ENCODE results near the gene CADM1. TPM values are rescaled to one million over a fixed set of nuclear protein-coding genes. Genes with fewer than 3 reads are reported as not detected.

CADM1 gene
- total RNA-seq, 2 experiments from 2014 or later: 59.7 to 89.7 TPM

- Histone ChIP-seq H3K9me3 (ENCODE audit: low read length) (no peaks in the 10 kb centered on the region), H3K27ac (ENCODE audit: low read depth, low read length, poor library complexity, severe bottlenecking) (no peak overlapping the region), H4K20me1 (ENCODE audit: insufficient read depth, low read length) (0 out of 2 replicates have a peak, but pooled peaks cover 3% of the 10 kb centered on the region), H3K9me2 (ENCODE audit: insufficient read depth, low read length) (no peaks in the 10 kb centered on the region), H3K36me3 (ENCODE audit: insufficient read depth, low read length) (no peaks in the 10 kb centered on the region), H3K4me3 (ENCODE audit: low read depth, low read length, poor library complexity, severe bottlenecking) (no peak overlapping the region), H3K79me2 (ENCODE audit: insufficient read depth, low read depth, low read length) (no peaks in the 10 kb centered on the region), H3K4me2 (ENCODE audit: low read length) (no peak overlapping the region), H3K4me1 (ENCODE audit: insufficient read depth, low read length, poor library complexity, severe bottlenecking) (peaks cover 19% of the 10 kb centered on the region), H2AFZ (ENCODE audit: low read length) (no peak overlapping the region)
- no peak for DNase-seq (ENCODE audit: low spot score)
- CTCF ChIA-PET (ENCODE audit: unreplicated experiment): no interaction called here
- POLR2A ChIA-PET: interaction anchor here (0.5 kb wide), 1 partner anchor 189 kb away, joined by 3 read pairs; no protein-coding TSS in a partner anchor
- intact Hi-C loops (cut with micrococcal nuclease; ENCODE audit: unreplicated experiment): no loop called here
- TF ChIP-seq CTCF (conservative IDR thresholded peaks at IDR 0.05; ENCODE audit: low read length): no peak
- TF ChIP-seq EZH2phosphoT487 (IDR thresholded peaks at IDR 0.05; ENCODE audit: borderline replicate concordance, low read depth, low read length): no peak
- no TSS peak for BruUV-seq (replicated peaks)
Observed at GRCh38 chr11:115411120-115411519, 93.1 kb downstream of the CADM1 start.

GRCh38 chr11:115409691-115410220 is 94.5 kb downstream of the CADM1 start:
- H3K36me3 ChIP-seq (ENCODE audit: insufficient read depth, low read length): no peaks in the 10 kb centered on the region
- no peaks in the 10 kb centered on the region for H3K9me3 ChIP-seq (ENCODE audit: low read length)
- CTCF ChIA-PET (ENCODE audit: unreplicated experiment): no interaction called here
- peaks cover 11% of the 10 kb centered on the region for H3K4me1 ChIP-seq (ENCODE audit: insufficient read depth, low read length, poor library complexity, severe bottlenecking)
- H2AFZ ChIP-seq (ENCODE audit: low read length): no peak overlapping the region
- POLR2A ChIA-PET: interaction anchor here (0.7 to 0.9 kb wide), 2 partner anchors 15 to 594 kb away, joined by 3 read pairs; no protein-coding TSS in a partner anchor
- DNase-seq (ENCODE audit: low spot score): no peak
- TF ChIP-seq CTCF (conservative IDR thresholded peaks at IDR 0.05; ENCODE audit: low read length) (no peak), EZH2phosphoT487 (IDR thresholded peaks at IDR 0.05; ENCODE audit: borderline replicate concordance, low read depth, low read length) (no peak)
- no TSS peak for BruUV-seq (replicated peaks)
- H3K79me2 ChIP-seq (ENCODE audit: insufficient read depth, low read depth, low read length): no peaks in the 10 kb centered on the region
- no peak overlapping the region for H3K4me3 ChIP-seq (ENCODE audit: low read depth, low read length, poor library complexity, severe bottlenecking)
- intact Hi-C loops (cut with micrococcal nuclease; ENCODE audit: unreplicated experiment): no loop called here
- H3K27ac ChIP-seq (ENCODE audit: low read depth, low read length, poor library complexity, severe bottlenecking): no peak overlapping the region
- H3K9me2 ChIP-seq (ENCODE audit: insufficient read depth, low read length): no peaks in the 10 kb centered on the region
- no peaks in the 10 kb centered on the region for H4K20me1 ChIP-seq (ENCODE audit: insufficient read depth, low read length)
- H3K4me2 ChIP-seq (ENCODE audit: low read length): no peak overlapping the region

GRCh38 chr11:115409116-115409670 is 95.0 kb downstream of the CADM1 start:
- peaks cover 6% of the 10 kb centered on the region for H3K4me1 ChIP-seq (ENCODE audit: insufficient read depth, low read length, poor library complexity, severe bottlenecking)
- H3K9me3 ChIP-seq (ENCODE audit: low read length): no peaks in the 10 kb centered on the region
- no TSS peak for BruUV-seq (replicated peaks)
- no peaks in the 10 kb centered on the region for H3K9me2 ChIP-seq (ENCODE audit: insufficient read depth, low read length)
- DNase-seq (ENCODE audit: low spot score): no peak
- ChIA-PET POLR2A (interaction anchor here (0.7 to 0.9 kb wide), 2 partner anchors 15 to 594 kb away, joined by 3 read pairs; no protein-coding TSS in a partner anchor), CTCF (ENCODE audit: unreplicated experiment) (no interaction called here)
- intact Hi-C loops (cut with micrococcal nuclease; ENCODE audit: unreplicated experiment): no loop called here
- H2AFZ ChIP-seq (ENCODE audit: low read length): no peak overlapping the region
- H4K20me1 ChIP-seq (ENCODE audit: insufficient read depth, low read length): no peaks in the 10 kb centered on the region
- no peak overlapping the region for H3K4me2 ChIP-seq (ENCODE audit: low read length)
- H3K27ac ChIP-seq (ENCODE audit: low read depth, low read length, poor library complexity, severe bottlenecking): no peak overlapping the region
- H3K36me3 ChIP-seq (ENCODE audit: insufficient read depth, low read length): no peaks in the 10 kb centered on the region
- no peak for TF ChIP-seq CTCF (conservative IDR thresholded peaks at IDR 0.05; ENCODE audit: low read length)
- no peak for TF ChIP-seq EZH2phosphoT487 (IDR thresholded peaks at IDR 0.05; ENCODE audit: borderline replicate concordance, low read depth, low read length)
- H3K79me2 ChIP-seq (ENCODE audit: insufficient read depth, low read depth, low read length): no peaks in the 10 kb centered on the region
- no peak overlapping the region for H3K4me3 ChIP-seq (ENCODE audit: low read depth, low read length, poor library complexity, severe bottlenecking)
